H1 (cell line): ENCODE data around the gene CRYBG3. TPM values are rescaled to one million over a fixed set of nuclear protein-coding genes. Genes with fewer than 3 reads are reported as not detected.

Source experiments
- CTCF ChIA-PET: fragments of 300-600 bp; sonication (Branson Sonifier 250); formaldehyde crosslinking; loops from one replicate; lab custom pipeline; 2021; ENCODE audit not compliant: partially characterized antibody; lab: Charles Lee
- POLR2A ChIA-PET: fragments of 300-600 bp; sonication (Branson Sonifier 250); formaldehyde crosslinking; loops from one replicate; lab custom pipeline; 2021; ENCODE audit warnings: inconsistent platforms; ENCODE audit not compliant: partially characterized antibody; lab: Charles Lee
- DNase-seq, 2 experiments: peaks; one replicate each; pipeline versions ENCODE4 v3.0.0 to v3.0.0-alpha.2; 2010 to 2022; ENCODE audit warnings: low spot score in 2 of 2, low read depth in 1 of 2, mixed read lengths in 1 of 2
- FAIRE-seq: peaks from 2 replicates; lab custom pipeline; 2011; peaks lifted over from hg19 to GRCh38; lab: Jason Lieb, UNC
- H2AFZ ChIP-seq: 2 replicates; pipeline ENCODE4 v1.8.1; 2012; ENCODE audit warnings: low read length, inconsistent platforms
- H2AK5ac ChIP-seq: 2 replicates; pipeline ENCODE4 v1.6.1; 2013; ENCODE audit warnings: low read depth, low read length
- H2BK120ac ChIP-seq: replicated peaks from 2 replicates; pipeline ENCODE3; 2013; ENCODE audit warnings: low read depth, low read length, inconsistent platforms
- H2BK12ac ChIP-seq: 2 replicates; pipeline ENCODE4 v1.6.1; 2013; ENCODE audit warnings: low read depth, low read length
- H2BK15ac ChIP-seq: 2 replicates; pipeline ENCODE4 v1.6.1; 2013; ENCODE audit warnings: low read length
- H2BK20ac ChIP-seq: 2 replicates; pipeline ENCODE4 v1.6.1; 2013; ENCODE audit warnings: low read length
- H2BK5ac ChIP-seq: 2 replicates; pipeline ENCODE4 v1.6.1; 2013; ENCODE audit warnings: low read depth, low read length
- H3K14ac ChIP-seq: 2 replicates; pipeline ENCODE4 v1.6.1; 2013; ENCODE audit warnings: inconsistent platforms; ENCODE audit not compliant: insufficient read length
- H3K18ac ChIP-seq: 2 replicates; pipeline ENCODE4 v1.6.1; 2013; ENCODE audit warnings: low read length; ENCODE audit errors: extremely low read depth
- H3K23ac ChIP-seq: 2 replicates; pipeline ENCODE4 v1.6.1; 2013; ENCODE audit warnings: inconsistent platforms; ENCODE audit not compliant: insufficient read length
- H3K23me2 ChIP-seq: 2 replicates; pipeline ENCODE4 v1.6.1; 2013; ENCODE audit warnings: low read depth, low read length
- H3K27ac ChIP-seq: 2 replicates; pipeline ENCODE4 v1.6.1; 2011; ENCODE audit warnings: low read depth, low read length, inconsistent platforms
- H3K27me3 ChIP-seq, 4 experiments: replicated peaks in 1 of 4; 1 replicate in 1 of 4; 2 replicates in 3 of 4; pipeline versions ENCODE4 v1.6.1 to v1.8.1; 2011 to 2013; ENCODE audit warnings: low read length in 3 of 4, mild to moderate bottlenecking in 3 of 4, inconsistent platforms in 2 of 4, mixed read lengths in 2 of 4, moderate library complexity in 1 of 4; ENCODE audit not compliant: control insufficient read depth in 3 of 4, insufficient read depth in 3 of 4; ENCODE audit errors: extremely low read depth in 1 of 4
- H3K36me3 ChIP-seq, 4 experiments: 2 replicates each; pipeline versions ENCODE4 v1.6.1 to v1.8.1; 2011 to 2013; ENCODE audit warnings: mild to moderate bottlenecking in 4 of 4, low read length in 3 of 4, moderate library complexity in 2 of 4, control low read depth in 1 of 4, inconsistent platforms in 1 of 4; ENCODE audit not compliant: insufficient read depth in 4 of 4, control insufficient read depth in 2 of 4
- H3K4ac ChIP-seq: replicated peaks from 2 replicates; pipeline ENCODE3; 2013; ENCODE audit warnings: low read length, low read depth, mixed read lengths, inconsistent platforms; ENCODE audit not compliant: insufficient read length
- H3K4me1 ChIP-seq, 4 experiments: replicated peaks in 1 of 4; 1 replicate in 1 of 4; 2 replicates in 3 of 4; pipeline versions ENCODE4 v1.6.1 to v1.8.1; 2011 to 2013; ENCODE audit warnings: low read length in 3 of 4, inconsistent platforms in 2 of 4, mixed read lengths in 1 of 4; ENCODE audit not compliant: insufficient read depth in 4 of 4, control insufficient read depth in 3 of 4
- H3K4me2 ChIP-seq, 2 experiments: 2 replicates each; pipeline versions ENCODE4 v1.6.1 to v1.8.1; 2011 to 2013; ENCODE audit warnings: low read depth in 2 of 2, low read length in 2 of 2, control low read depth in 1 of 2, inconsistent platforms in 1 of 2, mild to moderate bottlenecking in 1 of 2; ENCODE audit not compliant: insufficient read depth in 1 of 2
- H3K4me3 ChIP-seq, 4 experiments: fragments of 200-600, 300-600 bp in 1 of 4; sonication (generic), shearing (Covaris generic), sonication (Bioruptor Twin) in 1 of 4; 2 replicates each; pipeline versions ENCODE4 v1.5.1 to v1.8.1; 2011 to 2016; ENCODE audit warnings: low read length in 4 of 4, low read depth in 3 of 4, control low read depth in 2 of 4, inconsistent platforms in 2 of 4, mild to moderate bottlenecking in 2 of 4, mixed read lengths in 1 of 4, moderate library complexity in 1 of 4; ENCODE audit not compliant: insufficient read depth in 2 of 4; ENCODE audit errors: extremely low read depth in 1 of 4
- H3K56ac ChIP-seq: replicated peaks from 2 replicates; pipeline ENCODE3; 2013; ENCODE audit warnings: low read depth, mild to moderate bottlenecking, mixed read lengths, low read length, inconsistent platforms; ENCODE audit not compliant: insufficient read length
- H3K79me1 ChIP-seq: 2 replicates; pipeline ENCODE4 v1.6.1; 2013; ENCODE audit warnings: low read depth, low read length, control low read depth
- H3K79me2 ChIP-seq, 2 experiments: 2 replicates each; pipeline versions ENCODE4 v1.6.1 to v1.8.1; 2012 to 2013; ENCODE audit warnings: low read length in 2 of 2, mild to moderate bottlenecking in 2 of 2, inconsistent platforms in 1 of 2; ENCODE audit not compliant: insufficient read depth in 2 of 2, control insufficient read depth in 1 of 2
- H3K9ac ChIP-seq, 4 experiments: replicated peaks in 1 of 4; 1 replicate in 1 of 4; 2 replicates in 3 of 4; pipeline versions ENCODE4 v1.6.1 to v1.8.1; 2011 to 2013; ENCODE audit warnings: low read depth in 3 of 4, low read length in 3 of 4, control low read depth in 2 of 4, mild to moderate bottlenecking in 2 of 4, moderate library complexity in 2 of 4, inconsistent platforms in 1 of 4; ENCODE audit errors: extremely low read depth in 1 of 4
- H3K9me3 ChIP-seq, 2 experiments: 2 replicates each; pipeline versions ENCODE4 v1.6.1 to v1.8.1; 2012 to 2013; ENCODE audit warnings: mild to moderate bottlenecking in 2 of 2, moderate library complexity in 2 of 2, control low read depth in 1 of 2, inconsistent platforms in 1 of 2, low read depth in 1 of 2, low read length in 1 of 2, mixed read lengths in 1 of 2; ENCODE audit not compliant: insufficient read depth in 2 of 2
- H4K20me1 ChIP-seq, 2 experiments: replicated peaks in 1 of 2; 2 replicates each; pipeline versions ENCODE3 to v1.8.1; 2011 to 2013; ENCODE audit warnings: inconsistent platforms in 2 of 2, low read length in 2 of 2, mild to moderate bottlenecking in 1 of 2; ENCODE audit not compliant: insufficient read depth in 2 of 2, control insufficient read depth in 1 of 2
- H4K5ac ChIP-seq: 2 replicates; pipeline ENCODE4 v1.6.1; 2013; ENCODE audit warnings: low read length, low read depth, mixed read lengths, inconsistent platforms; ENCODE audit not compliant: insufficient read length
- H4K8ac ChIP-seq: 2 replicates; pipeline ENCODE4 v1.8.0; 2013; ENCODE audit warnings: mild to moderate bottlenecking, moderate library complexity, low read length, inconsistent platforms; ENCODE audit not compliant: insufficient read depth; ENCODE audit errors: extremely low read depth
- H4K91ac ChIP-seq: replicated peaks from 2 replicates; pipeline ENCODE3; 2013; ENCODE audit warnings: low read length, mixed read lengths, inconsistent platforms; ENCODE audit not compliant: insufficient read length
- BCL11A ChIP-seq, 2 experiments: IDR thresholded peaks; one replicate each; pipeline ENCODE4 v1.6.1; 2011; ENCODE audit warnings: low read depth in 2 of 2, low read length in 2 of 2, mild to moderate bottlenecking in 2 of 2
- EZH2 ChIP-seq: fragments of 200-600 bp; sonication (generic); IDR thresholded peaks from 2 replicates; pipeline ENCODE4 v1.7.1; 2012; ENCODE audit warnings: low read depth, mild to moderate bottlenecking, moderate library complexity, low read length, inconsistent platforms; ENCODE audit not compliant: severe bottlenecking
- POLR2A ChIP-seq, 2 experiments: IDR thresholded peaks; 1 replicate in 1 of 2; 2 replicates in 1 of 2; pipeline ENCODE4 v1.6.1; 2011; ENCODE audit warnings: low read depth in 2 of 2, low read length in 2 of 2, mild to moderate bottlenecking in 2 of 2; ENCODE audit errors: control extremely low read depth in 1 of 2
- SIN3A ChIP-seq, 2 experiments: IDR thresholded peaks in 1 of 2; conservative IDR thresholded peaks in 1 of 2; 2 replicates each; pipeline ENCODE4 v1.6.1; 2011 to 2012; ENCODE audit warnings: low read length in 2 of 2, improper control_type of control experiment in 1 of 2, low read depth in 1 of 2, mild to moderate bottlenecking in 1 of 2
- SIX5 ChIP-seq: IDR thresholded peaks from 2 replicates; pipeline ENCODE4 v1.6.1; 2011; ENCODE audit warnings: mild to moderate bottlenecking, low read depth, low read length
- SRF ChIP-seq: IDR thresholded peaks from 2 replicates; pipeline ENCODE4 v1.6.1; 2011; ENCODE audit warnings: mild to moderate bottlenecking, low read depth, low read length, moderate library complexity
- SUZ12 ChIP-seq: fragments of 200-600 bp; sonication (generic); IDR thresholded peaks from 2 replicates; pipeline ENCODE4 v1.6.1; 2012; ENCODE audit warnings: mild to moderate bottlenecking, inconsistent platforms, low read length, moderate library complexity, mixed read lengths
- TCF12 ChIP-seq: IDR thresholded peaks from 2 replicates; pipeline ENCODE4 v1.6.1; 2011; ENCODE audit warnings: low read depth, mild to moderate bottlenecking, low read length
- USF2 ChIP-seq: IDR thresholded peaks from 2 replicates; pipeline ENCODE4 v1.6.1; 2011; ENCODE audit warnings: low read length, improper control_type of control experiment
- WGBS, 2 experiments: shearing (Covaris generic) in 1 of 2; methylation state at CpG; one replicate each; pipeline versions ENCODE4 v1.1.6 to v1.1.7; 2013 to 2015; ENCODE audit warnings: low lambda C conversion rate in 2 of 2, mixed read lengths in 2 of 2, inconsistent platforms in 1 of 2, low coverage in 1 of 2, missing lambda C conversion rate in 1 of 2; ENCODE audit not compliant: insufficient replicate concordance in 2 of 2, insufficient coverage in 1 of 2, insufficient read length in 1 of 2; ENCODE audit errors: extremely low coverage in 1 of 2, missing lambda C conversion rate in 1 of 2; 5-methylcytosine and 5-hydroxymethylcytosine counted together
- polyA plus RNA-seq, 7 experiments: library from polyadenylated mRNA; depleted of rRNA in 3 of 7; stranded (reverse) in 5 of 7; unstranded in 2 of 7; fragments of >200 nt in 5 of 7; fragments of 200-250 nt in 2 of 7; gene quantifications; 1 replicate in 5 of 7; 2 replicates in 1 of 7; 4 replicates in 1 of 7; pipeline versions ENCODE4 v1.2.1 to v1.2.3, GENCODE V29; 2011 to 2013; ENCODE audit warnings: missing spikeins in 2 of 7, mixed read lengths in 2 of 7
- total RNA-seq: library from RNA; stranded (reverse); fragmentation: NEBNext Ultra II Directional; extraction: Animal tissue kit (Norgen Biotek cat#: 25700); gene quantifications from 2 replicates; pipeline ENCODE4 v1.2.1, GENCODE V29; 2021
- TF ChIP-seq, protein P1 (sequence below), 3 experiments: IDR thresholded peaks; 1 replicate in 2 of 3; 2 replicates in 1 of 3; pipeline versions ENCODE4 v1.5.1 to v1.6.1; 2011; ENCODE audit warnings: low read length in 3 of 3, mild to moderate bottlenecking in 3 of 3, inconsistent platforms in 2 of 3, low read depth in 1 of 3, moderate library complexity in 1 of 3; ENCODE audit not compliant: insufficient read depth in 1 of 3; ENCODE audit errors: control extremely low read depth in 1 of 3

CRYBG3 gene
- total and polyA plus RNA-seq, 2 of the 8 experiments (the other 6 are each of a cell fraction or from before 2014, with no cell fraction given), result 2.1 to 8.0 TPM

- Histone ChIP-seq H3K4me2 (no peak overlapping the region), H4K20me1 (no peaks in the 10 kb centered on the region), H3K9ac (no peak overlapping the region), H2BK12ac (no peak overlapping the region), H2BK20ac (no peak overlapping the region), H4K8ac (no peak overlapping the region), H3K9me3 (no peaks in the 10 kb centered on the region), H3K79me2 (no peaks in the 10 kb centered on the region), H3K56ac (no peak overlapping the region), H2BK120ac (no peak overlapping the region), H3K79me1 (no peaks in the 10 kb centered on the region; the same call in 1 of the 2 replicates), H2BK15ac (no peak overlapping the region), H2BK5ac (no peak overlapping the region), H3K27ac (no peak overlapping the region), H2AFZ (no peak overlapping the region), H3K14ac (no peak overlapping the region), H3K4ac (no peak overlapping the region), H2AK5ac (no peak overlapping the region), H3K4me1 (no peaks in the 10 kb centered on the region), H3K23ac (no peak overlapping the region), H3K4me3 (no peak overlapping the region), H4K91ac (no peak overlapping the region), H4K5ac (no peak overlapping the region), H3K36me3 (no peaks in the 10 kb centered on the region), H3K27me3 (no peaks in the 10 kb centered on the region), H3K23me2 (no peaks in the 10 kb centered on the region), H3K18ac (no peak overlapping the region)
- POLR2A ChIA-PET, result interaction anchor here (0.5 kb wide), 1 partner anchor 104 kb away, joined by 4 read pairs; no protein-coding TSS in a partner anchor
- CTCF ChIA-PET, result interaction anchor here (1.2 kb wide), 1 partner anchor 182 kb away, joined by 3 read pairs; no protein-coding TSS in a partner anchor
- DNase-seq (no peak), FAIRE-seq (no peak)
- no peak for TF ChIP-seq SIN3A (conservative IDR thresholded peaks at IDR 0.05 in 1 of 2, IDR thresholded peaks at IDR 0.05 in 1 of 2; ENCODE audit: low read depth in 1 of 2, low read length in 2 of 2)
- TF ChIP-seq USF2, result no peak
- TF ChIP-seq TCF12, result no peak
- no peak for TF ChIP-seq EZH2
- TF ChIP-seq SIX5, result no peak
- no peak for TF ChIP-seq SUZ12
- TF ChIP-seq, protein P1, sequence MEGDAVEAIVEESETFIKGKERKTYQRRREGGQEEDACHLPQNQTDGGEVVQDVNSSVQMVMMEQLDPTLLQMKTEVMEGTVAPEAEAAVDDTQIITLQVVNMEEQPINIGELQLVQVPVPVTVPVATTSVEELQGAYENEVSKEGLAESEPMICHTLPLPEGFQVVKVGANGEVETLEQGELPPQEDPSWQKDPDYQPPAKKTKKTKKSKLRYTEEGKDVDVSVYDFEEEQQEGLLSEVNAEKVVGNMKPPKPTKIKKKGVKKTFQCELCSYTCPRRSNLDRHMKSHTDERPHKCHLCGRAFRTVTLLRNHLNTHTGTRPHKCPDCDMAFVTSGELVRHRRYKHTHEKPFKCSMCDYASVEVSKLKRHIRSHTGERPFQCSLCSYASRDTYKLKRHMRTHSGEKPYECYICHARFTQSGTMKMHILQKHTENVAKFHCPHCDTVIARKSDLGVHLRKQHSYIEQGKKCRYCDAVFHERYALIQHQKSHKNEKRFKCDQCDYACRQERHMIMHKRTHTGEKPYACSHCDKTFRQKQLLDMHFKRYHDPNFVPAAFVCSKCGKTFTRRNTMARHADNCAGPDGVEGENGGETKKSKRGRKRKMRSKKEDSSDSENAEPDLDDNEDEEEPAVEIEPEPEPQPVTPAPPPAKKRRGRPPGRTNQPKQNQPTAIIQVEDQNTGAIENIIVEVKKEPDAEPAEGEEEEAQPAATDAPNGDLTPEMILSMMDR (IDR thresholded peaks at IDR 0.05; ENCODE audit: control extremely low read depth in 1 of 3, insufficient read depth in 1 of 3, low read depth in 1 of 3, low read length in 3 of 3), result no peak
- no peak for TF ChIP-seq SRF
- TF ChIP-seq POLR2A (IDR thresholded peaks at IDR 0.05; ENCODE audit: control extremely low read depth in 1 of 2, low read depth in 2 of 2, low read length in 2 of 2), result no peak
- no peak for TF ChIP-seq BCL11A (IDR thresholded peaks at IDR 0.05; ENCODE audit: low read depth in 2 of 2, low read length in 2 of 2)
- WGBS, 2 experiments, result 92% methylated on average over 2 of the region's 2 CpGs; no CpG with 5 or more reads in 1 of the 2 experiments
These were observed 18.1 kb downstream of the CRYBG3 start for GRCh38 chr3:97839944-97840343.
